IMR-90 (cell line): ENCODE measurements around the gene ZNF133. TPM values are rescaled to one million over a fixed set of nuclear protein-coding genes. Genes with fewer than 3 reads are reported as not detected.

Experiments
- ATAC-seq: fragments of 200-7000 bp; cut with Tn5 transposase; 2 replicates; pipeline ENCODE4 v1.9.1; 2020; ENCODE audit warnings: low read depth, mild to moderate bottlenecking, moderate library complexity
- BruUV-seq: library from RNA; stranded (reverse); fragments of 400-500 nt; replicated peaks from 2 replicates; lab custom pipeline; 2021; lab: Mats Ljungman, UMichigan
- CTCF ChIA-PET: fragments of 300-600 bp; formaldehyde crosslinking; extraction: SDS; loops from one replicate; lab custom pipeline; 2021; ENCODE audit warnings: antibody characterized with exemption; lab: Yijun Ruan, JAX
- POLR2A ChIA-PET: fragments of 300-600 bp; sonication (Branson Sonifier 250); formaldehyde crosslinking; loops from one replicate; lab custom pipeline; 2022; ENCODE audit warnings: antibody characterized with exemption; ENCODE audit not compliant: unreplicated experiment; lab: Charles Lee
- DNase-seq: peaks from one replicate; pipeline ENCODE4 v3.0.0; 2013
- H2AFZ ChIP-seq: replicated peaks from 2 replicates; pipeline ENCODE3; 2013; ENCODE audit warnings: low read length, mild to moderate bottlenecking; ENCODE audit not compliant: poor library complexity
- H2AK5ac ChIP-seq: 2 replicates; pipeline ENCODE4 v1.6.1; 2013; ENCODE audit warnings: low read depth, low read length, inconsistent platforms
- H2AK9ac ChIP-seq: replicated peaks from 2 replicates; pipeline ENCODE3; 2013; ENCODE audit warnings: mild to moderate bottlenecking, low read depth, low read length, moderate library complexity; ENCODE audit not compliant: poor library complexity
- H2BK120ac ChIP-seq: 2 replicates; pipeline ENCODE4 v1.6.1; 2013; ENCODE audit warnings: low read depth, low read length, inconsistent platforms
- H2BK15ac ChIP-seq: 3 replicates; pipeline ENCODE4 v1.6.1; 2013; ENCODE audit warnings: low read depth, low read length, inconsistent platforms
- H2BK20ac ChIP-seq: 2 replicates; pipeline ENCODE4 v1.6.1; 2013; ENCODE audit warnings: low read depth, mild to moderate bottlenecking, inconsistent platforms, low read length, moderate library complexity
- H2BK5ac ChIP-seq: 2 replicates; pipeline ENCODE4 v1.6.1; 2013; ENCODE audit warnings: mild to moderate bottlenecking, low read depth, low read length, inconsistent platforms; ENCODE audit not compliant: poor library complexity, severe bottlenecking
- H3K14ac ChIP-seq: replicated peaks from 2 replicates; pipeline ENCODE4 v1.6.1; 2013; ENCODE audit warnings: low read depth, low read length, inconsistent platforms
- H3K18ac ChIP-seq: 2 replicates; pipeline ENCODE4 v1.6.1; 2013; ENCODE audit warnings: low read depth, low read length, control low read depth
- H3K23ac ChIP-seq: 2 replicates; pipeline ENCODE4 v1.6.1; 2013; ENCODE audit warnings: low read depth, low read length, inconsistent platforms
- H3K27ac ChIP-seq: 2 replicates; pipeline ENCODE4 v1.5.1; 2013; ENCODE audit warnings: mild to moderate bottlenecking, control low read depth, low read length; ENCODE audit not compliant: insufficient read depth
- H3K27me3 ChIP-seq: 2 replicates; pipeline ENCODE4 v1.6.1; 2013; ENCODE audit warnings: low read length; ENCODE audit not compliant: control insufficient read depth, insufficient read depth
- H3K36me3 ChIP-seq: 2 replicates; pipeline ENCODE4 v1.6.1; 2013; ENCODE audit warnings: low read length, mixed read lengths; ENCODE audit not compliant: control insufficient read depth, insufficient read depth
- H3K4ac ChIP-seq: 2 replicates; pipeline ENCODE4 v1.6.1; 2013; ENCODE audit warnings: low read depth, low read length, inconsistent platforms
- H3K4me1 ChIP-seq: 2 replicates; pipeline ENCODE4 v1.6.1; 2013; ENCODE audit warnings: low read length, mixed read lengths; ENCODE audit not compliant: control insufficient read depth, insufficient read depth
- H3K4me2 ChIP-seq: 2 replicates; pipeline ENCODE4 v1.6.1; 2013; ENCODE audit warnings: low read depth, mild to moderate bottlenecking, control low read depth, low read length, moderate library complexity
- H3K4me3 ChIP-seq: 2 replicates; pipeline ENCODE4 v1.5.1; 2013; ENCODE audit warnings: low read depth, mild to moderate bottlenecking, control low read depth, low read length, moderate library complexity; ENCODE audit not compliant: insufficient read depth
- H3K56ac ChIP-seq: 2 replicates; pipeline ENCODE4 v1.6.1; 2013; ENCODE audit warnings: low read length, inconsistent platforms; ENCODE audit not compliant: insufficient read depth; ENCODE audit errors: extremely low read depth
- H3K79me1 ChIP-seq, 2 experiments: 2 replicates each; pipeline ENCODE4 v1.6.1; 2013; ENCODE audit warnings: low read length in 2 of 2, inconsistent platforms in 1 of 2, low read depth in 1 of 2
- H3K9ac ChIP-seq: 2 replicates; pipeline ENCODE4 v1.6.1; 2013; ENCODE audit warnings: low read depth, low read length, control low read depth
- H3K9me1 ChIP-seq: 2 replicates; pipeline ENCODE4 v1.6.1; 2013; ENCODE audit warnings: low read length, inconsistent platforms; ENCODE audit not compliant: insufficient read depth
- H3K9me3 ChIP-seq: 2 replicates; pipeline ENCODE4 v1.6.1; 2013; ENCODE audit warnings: low read length; ENCODE audit not compliant: control insufficient read depth, insufficient read depth
- H4K20me1 ChIP-seq: 2 replicates; pipeline ENCODE4 v1.6.1; 2013; ENCODE audit warnings: low read length, inconsistent platforms; ENCODE audit not compliant: insufficient read depth
- H4K5ac ChIP-seq: 2 replicates; pipeline ENCODE4 v1.6.1; 2013; ENCODE audit warnings: mild to moderate bottlenecking, low read depth, low read length, control low read depth
- H4K8ac ChIP-seq, 2 experiments: 2 replicates each; pipeline ENCODE4 v1.6.1; 2013; ENCODE audit warnings: low read depth in 2 of 2, low read length in 2 of 2, control low read depth in 1 of 2, inconsistent platforms in 1 of 2
- H4K91ac ChIP-seq: 2 replicates; pipeline ENCODE4 v1.6.1; 2013; ENCODE audit warnings: low read depth, low read length, inconsistent platforms; ENCODE audit not compliant: insufficient read depth
- BHLHE40 ChIP-seq: fragments of 150-350 bp; IDR thresholded peaks from 2 replicates; pipeline ENCODE4 v1.6.1; 2016; ENCODE audit warnings: mild to moderate bottlenecking, low read depth, low read length
- CEBPB ChIP-seq: IDR thresholded peaks from 2 replicates; pipeline ENCODE4 v1.6.1; 2012; ENCODE audit warnings: low read depth, low read length, improper control_type of control experiment
- CHD1 ChIP-seq: IDR thresholded peaks from 2 replicates; pipeline ENCODE4 v1.6.1; 2012; ENCODE audit warnings: low read depth, low read length, improper control_type of control experiment
- FOS ChIP-seq: fragments of 150-350 bp; IDR thresholded peaks from 2 replicates; pipeline ENCODE4 v1.6.1; 2016; ENCODE audit warnings: low read depth, low read length
- MAFK ChIP-seq: IDR thresholded peaks from 2 replicates; pipeline ENCODE4 v1.6.1; 2012; ENCODE audit warnings: low read depth, low read length, improper control_type of control experiment
- MAZ ChIP-seq: IDR thresholded peaks from 2 replicates; pipeline ENCODE4 v1.6.1; 2012; ENCODE audit warnings: low read depth, mild to moderate bottlenecking, low read length, improper control_type of control experiment, moderate library complexity, borderline replicate concordance
- MXI1 ChIP-seq: IDR thresholded peaks from 2 replicates; pipeline ENCODE4 v1.6.1; 2012; ENCODE audit warnings: low read depth, mild to moderate bottlenecking, low read length, moderate library complexity, borderline replicate concordance
- NFE2L2 ChIP-seq: fragments of 150-350 bp; IDR thresholded peaks from 2 replicates; pipeline ENCODE4 v1.6.1; 2016; ENCODE audit warnings: low read depth, mild to moderate bottlenecking, low read length
- POLR2A ChIP-seq: IDR thresholded peaks from 2 replicates; pipeline ENCODE4 v1.6.1; 2012; ENCODE audit warnings: mild to moderate bottlenecking, low read depth, low read length
- RAD21 ChIP-seq: IDR thresholded peaks from 2 replicates; pipeline ENCODE4 v1.6.1; 2012; ENCODE audit warnings: low read length, improper control_type of control experiment
- RCOR1 ChIP-seq: IDR thresholded peaks from 2 replicates; pipeline ENCODE4 v1.6.1; 2012; ENCODE audit warnings: mild to moderate bottlenecking, low read length, improper control_type of control experiment; ENCODE audit not compliant: insufficient replicate concordance
- RFX5 ChIP-seq: IDR thresholded peaks from 2 replicates; pipeline ENCODE4 v1.8.0; 2012; ENCODE audit warnings: low read depth, mild to moderate bottlenecking, low read length, moderate library complexity
- SMC3 ChIP-seq: fragments of 150-350 bp; IDR thresholded peaks from 2 replicates; pipeline ENCODE4 v1.6.1; 2016; ENCODE audit warnings: low read depth, mild to moderate bottlenecking, antibody characterized with exemption, low read length, moderate library complexity
- WGBS, 2 experiments: methylation state at CpG; one replicate each; pipeline versions ENCODE4 v1.1.5 to v1.1.7; 2013; ENCODE audit warnings: missing lambda C conversion rate in 2 of 2; ENCODE audit not compliant: insufficient read length in 1 of 2; ENCODE audit errors: extremely low coverage in 2 of 2; 5-methylcytosine and 5-hydroxymethylcytosine counted together
- dilution Hi-C: fragments of 300-500 bp; cut with HindIII; formaldehyde crosslinking; loops from one replicate; pipeline ENCODE4 v1.14.3; 2018; ENCODE audit warnings: low sequenced_read_pairs; ENCODE audit not compliant: unreplicated experiment
- in situ Hi-C: fragments of 300-500 bp; cut with MboI; formaldehyde crosslinking; loops from 3 replicates; pipeline ENCODE4 v1.14.3; 2019; ENCODE audit warnings: low sequenced_read_pairs, inconsistent platforms, mixed read lengths
- intact Hi-C: fragments of 100-400 bp; cut with micrococcal nuclease; formaldehyde crosslinking; loops from 2 replicates; pipeline ENCODE4 v1.10.0; 2022
- polyA plus RNA-seq, 3 experiments: library from polyadenylated mRNA; depleted of rRNA; stranded (reverse); fragments of >200 nt; gene quantifications; 2 replicates each; pipeline ENCODE4 v1.2.3, GENCODE V29; 2012; ENCODE audit warnings: low replicate concordance in 1 of 3
- total RNA-seq: library from RNA; depleted of rRNA; stranded (reverse); fragments of >200 nt; gene quantifications from 2 replicates; pipeline ENCODE4 v1.2.3, GENCODE V29; 2012
- TF ChIP-seq, protein P1 (sequence below): conservative IDR thresholded peaks from 2 replicates; pipeline ENCODE4 v1.5.1; 2012; ENCODE audit warnings: mild to moderate bottlenecking, low read depth, low read length, improper control_type of control experiment
- TF ChIP-seq, protein P2 (sequence below): fragments of 150-350 bp; IDR thresholded peaks from 2 replicates; pipeline ENCODE4 v1.6.1; 2016; ENCODE audit warnings: low read depth, mild to moderate bottlenecking, low read length, moderate library complexity, borderline replicate concordance
- TF ChIP-seq, protein P3 (sequence below): fragments of 150-350 bp; IDR thresholded peaks from 2 replicates; pipeline ENCODE4 v1.6.1; 2017; ENCODE audit warnings: mild to moderate bottlenecking, antibody characterized with exemption, low read length, low read depth

ZNF133 gene
- total and polyA plus RNA-seq, 2 of the 4 experiments (the other 2 are of a cell fraction): 18.3 to 33.5 TPM

DNA sequence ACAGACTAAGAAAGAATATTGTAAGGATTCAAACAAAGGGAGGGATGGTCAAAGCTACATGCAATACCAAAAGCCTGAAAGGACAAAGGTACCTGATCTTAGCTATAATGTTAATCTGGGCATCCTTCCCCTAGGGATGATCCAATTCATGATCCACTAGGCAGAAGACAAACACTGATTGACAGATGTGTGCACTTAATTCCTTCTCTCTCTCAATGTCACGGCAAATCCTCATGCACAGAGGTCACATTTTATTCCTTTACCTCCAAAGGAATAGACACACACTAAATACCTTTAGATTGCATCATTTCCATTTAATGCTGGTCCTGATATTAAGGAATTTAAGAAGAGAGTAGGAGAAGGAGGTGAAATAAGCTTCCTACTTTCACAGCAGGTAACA, 73.4 kb downstream of the ZNF133 start:
- no peak overlapping the region for H3K9ac ChIP-seq
- TF ChIP-seq MAFK (no peak), CHD1 (no peak), RFX5 (no peak), MAZ (no peak), BHLHE40 (no peak), FOS (no peak), RAD21 (no peak), SMC3 (no peak), RCOR1 (no peak), CEBPB (no peak), POLR2A (no peak), MXI1 (no peak), NFE2L2 (no peak)
- TF ChIP-seq, protein P1, sequence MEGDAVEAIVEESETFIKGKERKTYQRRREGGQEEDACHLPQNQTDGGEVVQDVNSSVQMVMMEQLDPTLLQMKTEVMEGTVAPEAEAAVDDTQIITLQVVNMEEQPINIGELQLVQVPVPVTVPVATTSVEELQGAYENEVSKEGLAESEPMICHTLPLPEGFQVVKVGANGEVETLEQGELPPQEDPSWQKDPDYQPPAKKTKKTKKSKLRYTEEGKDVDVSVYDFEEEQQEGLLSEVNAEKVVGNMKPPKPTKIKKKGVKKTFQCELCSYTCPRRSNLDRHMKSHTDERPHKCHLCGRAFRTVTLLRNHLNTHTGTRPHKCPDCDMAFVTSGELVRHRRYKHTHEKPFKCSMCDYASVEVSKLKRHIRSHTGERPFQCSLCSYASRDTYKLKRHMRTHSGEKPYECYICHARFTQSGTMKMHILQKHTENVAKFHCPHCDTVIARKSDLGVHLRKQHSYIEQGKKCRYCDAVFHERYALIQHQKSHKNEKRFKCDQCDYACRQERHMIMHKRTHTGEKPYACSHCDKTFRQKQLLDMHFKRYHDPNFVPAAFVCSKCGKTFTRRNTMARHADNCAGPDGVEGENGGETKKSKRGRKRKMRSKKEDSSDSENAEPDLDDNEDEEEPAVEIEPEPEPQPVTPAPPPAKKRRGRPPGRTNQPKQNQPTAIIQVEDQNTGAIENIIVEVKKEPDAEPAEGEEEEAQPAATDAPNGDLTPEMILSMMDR: no peak
- TF ChIP-seq, protein P2, sequence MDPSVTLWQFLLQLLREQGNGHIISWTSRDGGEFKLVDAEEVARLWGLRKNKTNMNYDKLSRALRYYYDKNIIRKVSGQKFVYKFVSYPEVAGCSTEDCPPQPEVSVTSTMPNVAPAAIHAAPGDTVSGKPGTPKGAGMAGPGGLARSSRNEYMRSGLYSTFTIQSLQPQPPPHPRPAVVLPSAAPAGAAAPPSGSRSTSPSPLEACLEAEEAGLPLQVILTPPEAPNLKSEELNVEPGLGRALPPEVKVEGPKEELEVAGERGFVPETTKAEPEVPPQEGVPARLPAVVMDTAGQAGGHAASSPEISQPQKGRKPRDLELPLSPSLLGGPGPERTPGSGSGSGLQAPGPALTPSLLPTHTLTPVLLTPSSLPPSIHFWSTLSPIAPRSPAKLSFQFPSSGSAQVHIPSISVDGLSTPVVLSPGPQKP: no peak
- TF ChIP-seq, protein P3, sequence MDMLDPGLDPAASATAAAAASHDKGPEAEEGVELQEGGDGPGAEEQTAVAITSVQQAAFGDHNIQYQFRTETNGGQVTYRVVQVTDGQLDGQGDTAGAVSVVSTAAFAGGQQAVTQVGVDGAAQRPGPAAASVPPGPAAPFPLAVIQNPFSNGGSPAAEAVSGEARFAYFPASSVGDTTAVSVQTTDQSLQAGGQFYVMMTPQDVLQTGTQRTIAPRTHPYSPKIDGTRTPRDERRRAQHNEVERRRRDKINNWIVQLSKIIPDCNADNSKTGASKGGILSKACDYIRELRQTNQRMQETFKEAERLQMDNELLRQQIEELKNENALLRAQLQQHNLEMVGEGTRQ: no peak
- H3K9me3 ChIP-seq: no peaks in the 10 kb centered on the region
- H3K36me3 ChIP-seq: no peaks in the 10 kb centered on the region
- H4K20me1 ChIP-seq: no peaks in the 10 kb centered on the region
- DNase-seq (no peak), ATAC-seq (no peak)
- H3K23ac ChIP-seq: no peak overlapping the region
- in situ Hi-C loops: no loop called here
- 20% methylated on average over 1 of the region's 1 CpG; no CpG with 5 or more reads in 1 of the 2 experiments for WGBS, 2 experiments
- dilution Hi-C loops: no loop called here
- no peaks in the 10 kb centered on the region for H3K4me1 ChIP-seq
- POLR2A ChIA-PET: no interaction called here
- no peak overlapping the region for H3K4me3 ChIP-seq
- H3K56ac ChIP-seq: no peak overlapping the region
- H4K5ac ChIP-seq: no peak overlapping the region
- H3K9me1 ChIP-seq: no peaks in the 10 kb centered on the region
- no peak overlapping the region for H2BK20ac ChIP-seq
- no peak overlapping the region for H2AK9ac ChIP-seq
- CTCF ChIA-PET: interaction anchor here (0.7 kb wide), 1 partner anchor 1041 kb away, joined by 3 read pairs; no protein-coding TSS in a partner anchor
- no peak overlapping the region for H2BK120ac ChIP-seq
- no peak overlapping the region for H2AFZ ChIP-seq
- no peak overlapping the region for H3K14ac ChIP-seq
- H3K18ac ChIP-seq: no peak overlapping the region
- H2BK5ac ChIP-seq: no peak overlapping the region
- H2AK5ac ChIP-seq: no peak overlapping the region
- H2BK15ac ChIP-seq: no peak overlapping the region
- no peak overlapping the region for H3K27ac ChIP-seq
- no peaks in the 10 kb centered on the region; the same call in 1 of the 2 replicates for H3K27me3 ChIP-seq
- H3K4ac ChIP-seq: no peak overlapping the region
- no peak overlapping the region for H4K8ac ChIP-seq
- no TSS peak for BruUV-seq
- intact Hi-C loops: no loop called here
- H4K91ac ChIP-seq: no peak overlapping the region
- no peaks in the 10 kb centered on the region for H3K79me1 ChIP-seq
- no peak overlapping the region for H3K4me2 ChIP-seq
